HG02852 (cell line): ENCODE data around the gene PI4K2A.

Source experiments
- ATAC-seq: cut with Tn5 transposase; IDR thresholded peaks from one replicate; pipeline ENCODE4 v1.9.1; 2021; ENCODE audit warnings: mild to moderate bottlenecking, moderate library complexity; ENCODE audit not compliant: unreplicated experiment

Gene PI4K2A

GRCh38 chr10:97724341-97724941 lies 84.0 kb downstream of the PI4K2A start:
- no peak for ATAC-seq
